Astrocyte (in vitro differentiated cells and primary cell): ENCODE measurements around the gene IL13. TPM values are rescaled to one million over a fixed set of nuclear protein-coding genes. Genes with fewer than 3 reads are reported as not detected.

Experiments
- DNase-seq: peaks from one replicate; pipeline ENCODE4 v3.0.0-alpha.2; 2010; ENCODE audit warnings: low read depth
- FAIRE-seq: peaks from 2 replicates; lab custom pipeline; 2011; peaks lifted over from hg19 to GRCh38; lab: Jason Lieb, UNC
- H2AFZ ChIP-seq: 2 replicates; pipeline ENCODE4 v1.6.0; 2012; ENCODE audit warnings: low read depth, low read length, inconsistent platforms
- H3K27ac ChIP-seq: 2 replicates; pipeline ENCODE4 v1.5.1; 2011; ENCODE audit warnings: low read depth, low read length, inconsistent platforms
- H3K27me3 ChIP-seq: 2 replicates; pipeline ENCODE4 v1.6.0; 2011; ENCODE audit warnings: low read length, inconsistent platforms; ENCODE audit not compliant: insufficient read depth
- H3K36me3 ChIP-seq: 2 replicates; pipeline ENCODE4 v1.5.1; 2011; ENCODE audit warnings: low read length, inconsistent platforms; ENCODE audit not compliant: insufficient read depth
- H3K4me1 ChIP-seq: 2 replicates; pipeline ENCODE4 v1.5.1; 2011; ENCODE audit warnings: low read length, inconsistent platforms; ENCODE audit not compliant: insufficient read depth
- H3K4me2 ChIP-seq: 2 replicates; pipeline ENCODE4 v1.6.0; 2012; ENCODE audit warnings: low read length, inconsistent platforms
- H3K4me3 ChIP-seq: 2 replicates; pipeline ENCODE4 v1.5.1; 2011; ENCODE audit warnings: low read depth, mild to moderate bottlenecking, low read length, inconsistent platforms; ENCODE audit not compliant: insufficient read depth
- H3K79me2 ChIP-seq: 2 replicates; pipeline ENCODE4 v1.6.0; 2012; ENCODE audit warnings: mild to moderate bottlenecking, low read length, inconsistent platforms; ENCODE audit not compliant: insufficient read depth
- H3K9ac ChIP-seq: 2 replicates; pipeline ENCODE4 v1.6.0; 2012; ENCODE audit warnings: mild to moderate bottlenecking, low read length, inconsistent platforms
- H3K9me3 ChIP-seq: 2 replicates; pipeline ENCODE4 v1.5.1; 2012; ENCODE audit warnings: low read depth, mild to moderate bottlenecking, low read length, inconsistent platforms; ENCODE audit not compliant: insufficient read depth
- H4K20me1 ChIP-seq: 2 replicates; pipeline ENCODE4 v1.6.0; 2012; ENCODE audit warnings: low read length, inconsistent platforms; ENCODE audit not compliant: insufficient read depth
- H3K27ac Mint-ChIP-seq: one replicate; pipeline ENCODE4 v1.8.0; 2021; ENCODE audit warnings: mild to moderate bottlenecking, mixed read lengths; ENCODE audit not compliant: unreplicated experiment
- H3K27me3 Mint-ChIP-seq: one replicate; pipeline ENCODE4 v1.8.0; 2021; ENCODE audit warnings: low read depth, mixed read lengths; ENCODE audit not compliant: unreplicated experiment
- H3K36me3 Mint-ChIP-seq: one replicate; pipeline ENCODE4 v1.8.0; 2021; ENCODE audit warnings: low read depth, mixed read lengths; ENCODE audit not compliant: unreplicated experiment
- H3K4me1 Mint-ChIP-seq: one replicate; pipeline ENCODE4 v1.8.0; 2021; ENCODE audit warnings: low read depth, mixed read lengths; ENCODE audit not compliant: unreplicated experiment
- H3K4me3 Mint-ChIP-seq: one replicate; pipeline ENCODE4 v1.8.0; 2021; ENCODE audit warnings: mild to moderate bottlenecking, moderate library complexity, mixed read lengths; ENCODE audit not compliant: unreplicated experiment
- H3K9me3 Mint-ChIP-seq: one replicate; pipeline ENCODE4 v1.8.0; 2021; ENCODE audit warnings: mild to moderate bottlenecking, mixed read lengths; ENCODE audit not compliant: unreplicated experiment
- CTCF ChIP-seq: IDR thresholded peaks from 2 replicates; pipeline ENCODE4 v1.5.1; 2011; ENCODE audit warnings: low read depth, mild to moderate bottlenecking, inconsistent platforms, low read length, moderate library complexity; ENCODE audit not compliant: insufficient read depth
- EZH2 ChIP-seq: IDR thresholded peaks from 2 replicates; pipeline ENCODE4 v1.6.1; 2012; ENCODE audit warnings: mild to moderate bottlenecking, low read length, inconsistent platforms; ENCODE audit not compliant: insufficient read depth
- total RNA-seq: library from RNA; stranded (reverse); gene quantifications from 2 replicates; pipeline ENCODE4 v1.2.1, GENCODE V29; 2021

IL13 gene
- total RNA-seq, 1 donor from 2014 or later = not detected

GRCh38 chr5:132648355-132648754, 9.6 kb upstream of the IL13 start:
- Mint-ChIP-seq H3K27ac (no peak overlapping the region), H3K4me1 (no peaks in the 10 kb centered on the region), H3K36me3 (peaks cover 3% of the 10 kb centered on the region), H3K9me3 (peaks cover 3% of the 10 kb centered on the region), H3K27me3 (peaks cover under 1% of the 10 kb centered on the region), H3K4me3 (no peak overlapping the region)
- H3K4me3 ChIP-seq = no peak overlapping the region
- no peaks in the 10 kb centered on the region for H4K20me1 ChIP-seq
- no peak overlapping the region for H2AFZ ChIP-seq
- no peak for DNase-seq
- no peak for TF ChIP-seq EZH2
- TF ChIP-seq CTCF = no peak
- H3K4me1 ChIP-seq = no peaks in the 10 kb centered on the region
- no peaks in the 10 kb centered on the region for H3K9me3 ChIP-seq
- H3K36me3 ChIP-seq = no peaks in the 10 kb centered on the region
- H3K27ac ChIP-seq = no peak overlapping the region
- H3K4me2 ChIP-seq = no peak overlapping the region
- FAIRE-seq = no peak
- peaks cover 2% of the 10 kb centered on the region for H3K27me3 ChIP-seq
- H3K9ac ChIP-seq = no peak overlapping the region
- H3K79me2 ChIP-seq = no peaks in the 10 kb centered on the region

- Histone ChIP-seq H3K4me2 (no peak overlapping the region), H3K79me2 (no peaks in the 10 kb centered on the region), H3K27ac (no peak overlapping the region), H3K4me1 (peaks cover 2% of the 10 kb centered on the region), H3K9ac (no peak overlapping the region), H2AFZ (no peak overlapping the region), H3K36me3 (no peaks in the 10 kb centered on the region), H3K9me3 (no peaks in the 10 kb centered on the region), H3K4me3 (no peak overlapping the region), H3K27me3 (peaks cover 2% of the 10 kb centered on the region), H4K20me1 (no peaks in the 10 kb centered on the region)
- Mint-ChIP-seq H3K36me3 (no peaks in the 10 kb centered on the region), H3K9me3 (peaks cover 3% of the 10 kb centered on the region), H3K4me1 (peaks cover 2% of the 10 kb centered on the region), H3K4me3 (no peak overlapping the region), H3K27ac (no peak overlapping the region), H3K27me3 (peaks cover 20% of the 10 kb centered on the region)
- DNase-seq = no peak
- no peak for FAIRE-seq
- no peak for TF ChIP-seq CTCF
- TF ChIP-seq EZH2 = no peak
These were observed 6.0 kb upstream of the IL13 start for GRCh38 chr5:132651838-132652469.

- no peak overlapping the region for H3K9ac ChIP-seq
- H3K27me3 ChIP-seq = no peaks in the 10 kb centered on the region
- H3K9me3 ChIP-seq = no peaks in the 10 kb centered on the region
- no peak overlapping the region for H3K27ac ChIP-seq
- Mint-ChIP-seq H3K4me3 (no peak overlapping the region), H3K4me1 (peaks cover 2% of the 10 kb centered on the region), H3K27ac (no peak overlapping the region), H3K36me3 (no peaks in the 10 kb centered on the region), H3K27me3 (peaks cover 29% of the 10 kb centered on the region), H3K9me3 (no peaks in the 10 kb centered on the region)
- no peaks in the 10 kb centered on the region for H3K79me2 ChIP-seq
- peaks cover 2% of the 10 kb centered on the region for H3K4me1 ChIP-seq
- H4K20me1 ChIP-seq = no peaks in the 10 kb centered on the region
- no peak overlapping the region for H3K4me2 ChIP-seq
- FAIRE-seq (no peak), DNase-seq (no peak)
- H3K36me3 ChIP-seq = no peaks in the 10 kb centered on the region
- no peak overlapping the region for H2AFZ ChIP-seq
- H3K4me3 ChIP-seq = no peak overlapping the region
- TF ChIP-seq EZH2 (no peak), CTCF (no peak)
These were observed 4.3 kb upstream of the IL13 start for GRCh38 chr5:132653716-132654115.
